SK-N-SH treated with all-trans-retinoic acid at 6 μM for 48 hours (cell line): ENCODE results near the gene TTC34.

Source experiments
- BACH2 ChIP-seq: fragments of 250-450 bp; sonication (Bioruptor Pico); IDR thresholded peaks from 2 replicates; pipeline ENCODE4 v1.9.0; 2021; ENCODE audit warnings: mild to moderate bottlenecking, borderline replicate concordance
- CSRNP3 ChIP-seq: fragments of 250-450 bp; sonication (Bioruptor Pico); IDR thresholded peaks from 2 replicates; pipeline ENCODE4 v1.5.1; 2021; ENCODE audit warnings: mild to moderate bottlenecking, moderate library complexity
- ESRRG ChIP-seq: fragments of 250-450 bp; sonication (Bioruptor Pico); IDR thresholded peaks from 2 replicates; pipeline ENCODE4 v1.6.1; 2021; ENCODE audit warnings: mild to moderate bottlenecking
- GLIS3 ChIP-seq: fragments of 250-450 bp; sonication (Bioruptor Pico); IDR thresholded peaks from 2 replicates; pipeline ENCODE4 v1.5.0; 2020; ENCODE audit warnings: mild to moderate bottlenecking, moderate library complexity
- ISL1 ChIP-seq: fragments of 250-450 bp; sonication (Bioruptor Pico); IDR thresholded peaks from 2 replicates; pipeline ENCODE4 v2.1.2; 2022; ENCODE audit warnings: mild to moderate bottlenecking, moderate library complexity
- PATZ1 ChIP-seq: fragments of 250-450 bp; sonication (Bioruptor Pico); IDR thresholded peaks from 2 replicates; pipeline ENCODE4 v1.8.0; 2020; ENCODE audit warnings: mild to moderate bottlenecking, moderate library complexity, borderline replicate concordance
- POU6F1 ChIP-seq: fragments of 250-450 bp; sonication (Bioruptor Pico); IDR thresholded peaks from 2 replicates; pipeline ENCODE4 v1.8.0; 2021; ENCODE audit warnings: low read depth, mild to moderate bottlenecking, moderate library complexity, borderline replicate concordance
- RARB ChIP-seq: fragments of 250-450 bp; sonication (Bioruptor Pico); IDR thresholded peaks from 2 replicates; pipeline ENCODE4 v1.8.0; 2021; ENCODE audit warnings: mild to moderate bottlenecking, moderate library complexity
- SNAI2 ChIP-seq: fragments of 250-450 bp; sonication (Bioruptor Pico); IDR thresholded peaks from 2 replicates; pipeline ENCODE4 v1.5.0; 2020; ENCODE audit warnings: mild to moderate bottlenecking, moderate library complexity
- TCF4 ChIP-seq: fragments of 250-450 bp; sonication (Bioruptor Pico); IDR thresholded peaks from 2 replicates; pipeline ENCODE4 v1.8.0; 2021; ENCODE audit warnings: mild to moderate bottlenecking, moderate library complexity, borderline replicate concordance
- ZFP3 ChIP-seq: fragments of 250-450 bp; sonication (Bioruptor Pico); IDR thresholded peaks from 2 replicates; pipeline ENCODE4 v1.5.0; 2020; ENCODE audit warnings: mild to moderate bottlenecking, moderate library complexity
- ZNF565 ChIP-seq: fragments of 450-650 bp; formaldehyde crosslinking; conservative IDR thresholded peaks from 2 replicates; pipeline ENCODE4 v1.5.0; 2020; ENCODE audit warnings: low read depth, mild to moderate bottlenecking, moderate library complexity
- ZNF70 ChIP-seq: fragments of 450-650 bp; formaldehyde crosslinking; IDR thresholded peaks from 2 replicates; pipeline ENCODE4 v1.5.0; 2020; ENCODE audit warnings: mild to moderate bottlenecking, moderate library complexity

- no peak for TF ChIP-seq PATZ1
- TF ChIP-seq GLIS3 (CRISPR knock-in tag): no peak
- TF ChIP-seq RARB (CRISPR knock-in tag): no peak
- no peak for TF ChIP-seq TCF4 (CRISPR knock-in tag)
- TF ChIP-seq ESRRG: no peak
- TF ChIP-seq BACH2 (CRISPR knock-in tag): no peak
- no peak for TF ChIP-seq ZFP3 (CRISPR knock-in tag)
- no peak for TF ChIP-seq ISL1 (CRISPR knock-in tag)
- TF ChIP-seq SNAI2 (CRISPR knock-in tag): no peak
- no peak for TF ChIP-seq ZNF565 (CRISPR knock-in tag)
- TF ChIP-seq CSRNP3 (CRISPR knock-in tag): no peak
- TF ChIP-seq POU6F1 (CRISPR knock-in tag): no peak
- TF ChIP-seq ZNF70: no peak
Observed at GRCh38 chr1:2610036-2610959, 191.2 kb downstream of the TTC34 start.
